IMR-90 (cell line): ENCODE measurements around the gene CHN1. TPM values are rescaled to one million over a fixed set of nuclear protein-coding genes. Genes with fewer than 3 reads are reported as not detected.
A peak's percentile ranks its signal among the peaks of the same experiment; 100 is the strongest.

Source experiments
- ATAC-seq: fragments of 200-7000 bp; cut with Tn5 transposase; 2 replicates; pipeline ENCODE4 v1.9.1; 2020; ENCODE audit warnings: low read depth, mild to moderate bottlenecking, moderate library complexity
- BruUV-seq: library from RNA; stranded (reverse); fragments of 400-500 nt; replicated peaks from 2 replicates; lab custom pipeline; 2021; lab: Mats Ljungman, UMichigan
- CTCF ChIA-PET: fragments of 300-600 bp; formaldehyde crosslinking; extraction: SDS; loops from one replicate; lab custom pipeline; 2021; ENCODE audit warnings: antibody characterized with exemption; lab: Yijun Ruan, JAX
- POLR2A ChIA-PET: fragments of 300-600 bp; sonication (Branson Sonifier 250); formaldehyde crosslinking; loops from one replicate; lab custom pipeline; 2022; ENCODE audit warnings: antibody characterized with exemption; ENCODE audit not compliant: unreplicated experiment; lab: Charles Lee
- DNase-seq: peaks from one replicate; pipeline ENCODE4 v3.0.0; 2013
- H2AFZ ChIP-seq: replicated peaks from 2 replicates; pipeline ENCODE3; 2013; ENCODE audit warnings: low read length, mild to moderate bottlenecking; ENCODE audit not compliant: poor library complexity
- H2AK5ac ChIP-seq: 2 replicates; pipeline ENCODE4 v1.6.1; 2013; ENCODE audit warnings: low read depth, low read length, inconsistent platforms
- H2AK9ac ChIP-seq: replicated peaks from 2 replicates; pipeline ENCODE3; 2013; ENCODE audit warnings: mild to moderate bottlenecking, low read depth, low read length, moderate library complexity; ENCODE audit not compliant: poor library complexity
- H2BK120ac ChIP-seq: 2 replicates; pipeline ENCODE4 v1.6.1; 2013; ENCODE audit warnings: low read depth, low read length, inconsistent platforms
- H2BK15ac ChIP-seq: 3 replicates; pipeline ENCODE4 v1.6.1; 2013; ENCODE audit warnings: low read depth, low read length, inconsistent platforms
- H2BK20ac ChIP-seq: 2 replicates; pipeline ENCODE4 v1.6.1; 2013; ENCODE audit warnings: low read depth, mild to moderate bottlenecking, inconsistent platforms, low read length, moderate library complexity
- H2BK5ac ChIP-seq: 2 replicates; pipeline ENCODE4 v1.6.1; 2013; ENCODE audit warnings: mild to moderate bottlenecking, low read depth, low read length, inconsistent platforms; ENCODE audit not compliant: poor library complexity, severe bottlenecking
- H3K14ac ChIP-seq: replicated peaks from 2 replicates; pipeline ENCODE4 v1.6.1; 2013; ENCODE audit warnings: low read depth, low read length, inconsistent platforms
- H3K18ac ChIP-seq: 2 replicates; pipeline ENCODE4 v1.6.1; 2013; ENCODE audit warnings: low read depth, low read length, control low read depth
- H3K23ac ChIP-seq: 2 replicates; pipeline ENCODE4 v1.6.1; 2013; ENCODE audit warnings: low read depth, low read length, inconsistent platforms
- H3K27ac ChIP-seq: 2 replicates; pipeline ENCODE4 v1.5.1; 2013; ENCODE audit warnings: mild to moderate bottlenecking, control low read depth, low read length; ENCODE audit not compliant: insufficient read depth
- H3K27me3 ChIP-seq: 2 replicates; pipeline ENCODE4 v1.6.1; 2013; ENCODE audit warnings: low read length; ENCODE audit not compliant: control insufficient read depth, insufficient read depth
- H3K36me3 ChIP-seq: 2 replicates; pipeline ENCODE4 v1.6.1; 2013; ENCODE audit warnings: low read length, mixed read lengths; ENCODE audit not compliant: control insufficient read depth, insufficient read depth
- H3K4ac ChIP-seq: 2 replicates; pipeline ENCODE4 v1.6.1; 2013; ENCODE audit warnings: low read depth, low read length, inconsistent platforms
- H3K4me1 ChIP-seq: 2 replicates; pipeline ENCODE4 v1.6.1; 2013; ENCODE audit warnings: low read length, mixed read lengths; ENCODE audit not compliant: control insufficient read depth, insufficient read depth
- H3K4me2 ChIP-seq: 2 replicates; pipeline ENCODE4 v1.6.1; 2013; ENCODE audit warnings: low read depth, mild to moderate bottlenecking, control low read depth, low read length, moderate library complexity
- H3K4me3 ChIP-seq: 2 replicates; pipeline ENCODE4 v1.5.1; 2013; ENCODE audit warnings: low read depth, mild to moderate bottlenecking, control low read depth, low read length, moderate library complexity; ENCODE audit not compliant: insufficient read depth
- H3K56ac ChIP-seq: 2 replicates; pipeline ENCODE4 v1.6.1; 2013; ENCODE audit warnings: low read length, inconsistent platforms; ENCODE audit not compliant: insufficient read depth; ENCODE audit errors: extremely low read depth
- H3K79me1 ChIP-seq, 2 experiments: 2 replicates each; pipeline ENCODE4 v1.6.1; 2013; ENCODE audit warnings: low read length in 2 of 2, inconsistent platforms in 1 of 2, low read depth in 1 of 2
- H3K9ac ChIP-seq: 2 replicates; pipeline ENCODE4 v1.6.1; 2013; ENCODE audit warnings: low read depth, low read length, control low read depth
- H3K9me1 ChIP-seq: 2 replicates; pipeline ENCODE4 v1.6.1; 2013; ENCODE audit warnings: low read length, inconsistent platforms; ENCODE audit not compliant: insufficient read depth
- H3K9me3 ChIP-seq: 2 replicates; pipeline ENCODE4 v1.6.1; 2013; ENCODE audit warnings: low read length; ENCODE audit not compliant: control insufficient read depth, insufficient read depth
- H4K20me1 ChIP-seq: 2 replicates; pipeline ENCODE4 v1.6.1; 2013; ENCODE audit warnings: low read length, inconsistent platforms; ENCODE audit not compliant: insufficient read depth
- H4K5ac ChIP-seq: 2 replicates; pipeline ENCODE4 v1.6.1; 2013; ENCODE audit warnings: mild to moderate bottlenecking, low read depth, low read length, control low read depth
- H4K8ac ChIP-seq, 2 experiments: 2 replicates each; pipeline ENCODE4 v1.6.1; 2013; ENCODE audit warnings: low read depth in 2 of 2, low read length in 2 of 2, control low read depth in 1 of 2, inconsistent platforms in 1 of 2
- H4K91ac ChIP-seq: 2 replicates; pipeline ENCODE4 v1.6.1; 2013; ENCODE audit warnings: low read depth, low read length, inconsistent platforms; ENCODE audit not compliant: insufficient read depth
- CEBPB ChIP-seq: IDR thresholded peaks from 2 replicates; pipeline ENCODE4 v1.6.1; 2012; ENCODE audit warnings: low read depth, low read length, improper control_type of control experiment
- CTCF ChIP-seq: conservative IDR thresholded peaks from 2 replicates; pipeline ENCODE4 v1.5.1; 2012; ENCODE audit warnings: mild to moderate bottlenecking, low read depth, low read length, improper control_type of control experiment
- ELK1 ChIP-seq: fragments of 150-350 bp; IDR thresholded peaks from 2 replicates; pipeline ENCODE4 v1.6.1; 2016; ENCODE audit warnings: low read depth, mild to moderate bottlenecking, low read length, moderate library complexity, borderline replicate concordance
- MAZ ChIP-seq: IDR thresholded peaks from 2 replicates; pipeline ENCODE4 v1.6.1; 2012; ENCODE audit warnings: low read depth, mild to moderate bottlenecking, low read length, improper control_type of control experiment, moderate library complexity, borderline replicate concordance
- MXI1 ChIP-seq: IDR thresholded peaks from 2 replicates; pipeline ENCODE4 v1.6.1; 2012; ENCODE audit warnings: low read depth, mild to moderate bottlenecking, low read length, moderate library complexity, borderline replicate concordance
- RAD21 ChIP-seq: IDR thresholded peaks from 2 replicates; pipeline ENCODE4 v1.6.1; 2012; ENCODE audit warnings: low read length, improper control_type of control experiment
- RFX5 ChIP-seq: IDR thresholded peaks from 2 replicates; pipeline ENCODE4 v1.8.0; 2012; ENCODE audit warnings: low read depth, mild to moderate bottlenecking, low read length, moderate library complexity
- USF2 ChIP-seq: fragments of 150-350 bp; IDR thresholded peaks from 2 replicates; pipeline ENCODE4 v1.6.1; 2017; ENCODE audit warnings: mild to moderate bottlenecking, antibody characterized with exemption, low read length, low read depth
- WGBS, 2 experiments: methylation state at CpG; one replicate each; pipeline versions ENCODE4 v1.1.5 to v1.1.7; 2013; ENCODE audit warnings: missing lambda C conversion rate in 2 of 2; ENCODE audit not compliant: insufficient read length in 1 of 2; ENCODE audit errors: extremely low coverage in 2 of 2; 5-methylcytosine and 5-hydroxymethylcytosine counted together
- dilution Hi-C: fragments of 300-500 bp; cut with HindIII; formaldehyde crosslinking; loops from one replicate; pipeline ENCODE4 v1.14.3; 2018; ENCODE audit warnings: low sequenced_read_pairs; ENCODE audit not compliant: unreplicated experiment
- in situ Hi-C: fragments of 300-500 bp; cut with MboI; formaldehyde crosslinking; loops from 3 replicates; pipeline ENCODE4 v1.14.3; 2019; ENCODE audit warnings: low sequenced_read_pairs, inconsistent platforms, mixed read lengths
- intact Hi-C: fragments of 100-400 bp; cut with micrococcal nuclease; formaldehyde crosslinking; loops from 2 replicates; pipeline ENCODE4 v1.10.0; 2022
- polyA plus RNA-seq, 3 experiments: library from polyadenylated mRNA; depleted of rRNA; stranded (reverse); fragments of >200 nt; gene quantifications; 2 replicates each; pipeline ENCODE4 v1.2.3, GENCODE V29; 2012; ENCODE audit warnings: low replicate concordance in 1 of 3
- total RNA-seq: library from RNA; depleted of rRNA; stranded (reverse); fragments of >200 nt; gene quantifications from 2 replicates; pipeline ENCODE4 v1.2.3, GENCODE V29; 2012

Gene CHN1
- total and polyA plus RNA-seq, 2 of the 4 experiments (the other 2 are of a cell fraction), result 58.4 to 66.9 TPM

- Histone ChIP-seq H3K23ac (no peak overlapping the region), H2AK9ac (no peak overlapping the region), H4K91ac (no peak overlapping the region), H3K27ac (no peak overlapping the region), H3K79me1 (no peaks in the 10 kb centered on the region), H3K18ac (no peak overlapping the region), H3K27me3 (no peaks in the 10 kb centered on the region), H3K4me3 (no peak overlapping the region), H2BK120ac (peak overlapping the region; percentile 18; the same call in 1 of the 2 replicates), H2BK20ac (peak overlapping the region; percentile 18; the same call in 1 of the 2 replicates), H4K20me1 (no peaks in the 10 kb centered on the region), H4K5ac (no peak overlapping the region; the same call in 1 of the 2 replicates), H3K9me3 (no peaks in the 10 kb centered on the region), H3K9ac (no peak overlapping the region), H3K36me3 (0 out of 2 replicates have a peak, but pooled peaks cover 1% of the 10 kb centered on the region), H3K4me1 (peaks cover 2% of the 10 kb centered on the region; the same call in 1 of the 2 replicates), H3K9me1 (peaks cover 2% of the 10 kb centered on the region; the same call in 1 of the 2 replicates), H3K4me2 (no peak overlapping the region), H2BK15ac (no peak overlapping the region), H2AFZ (no peak overlapping the region), H3K56ac (no peak overlapping the region), H2AK5ac (no peak overlapping the region), H3K4ac (no peak overlapping the region), H3K14ac (peak overlapping the region; percentile 48; the same call in 1 of the 2 replicates), H2BK5ac (no peak overlapping the region), H4K8ac (no peak overlapping the region)
- WGBS, 2 experiments, result no CpG with 5 or more reads among the region's 4 CpGs
- in situ Hi-C loops (no loop called here), dilution Hi-C loops (no loop called here), intact Hi-C loops (no loop called here)
- DNase-seq (no peak), ATAC-seq (no peak)
- TF ChIP-seq MAZ (no peak), RFX5 (no peak), MXI1 (no peak), RAD21 (no peak), CEBPB (no peak), USF2 (no peak), ELK1 (no peak), CTCF (no peak)
- no TSS peak for BruUV-seq
- CTCF ChIA-PET, result no interaction called here
- POLR2A ChIA-PET, result no interaction called here
These were observed 88.8 kb downstream of the CHN1 start for GRCh38 chr2:174916270-174916930.
